C4-2B (cell line): ENCODE results near the gene DDA1.

Source experiments
- ZFX ChIP-seq: fragments of 450-650 bp; IDR thresholded peaks from 2 replicates; pipeline ENCODE4 v1.6.1; 2017
- TF ChIP-seq, protein P1 (sequence below): fragments of 450-650 bp; conservative IDR thresholded peaks from 2 replicates; pipeline ENCODE4 v1.5.1; 2017; ENCODE audit warnings: mild to moderate bottlenecking

DNA sequence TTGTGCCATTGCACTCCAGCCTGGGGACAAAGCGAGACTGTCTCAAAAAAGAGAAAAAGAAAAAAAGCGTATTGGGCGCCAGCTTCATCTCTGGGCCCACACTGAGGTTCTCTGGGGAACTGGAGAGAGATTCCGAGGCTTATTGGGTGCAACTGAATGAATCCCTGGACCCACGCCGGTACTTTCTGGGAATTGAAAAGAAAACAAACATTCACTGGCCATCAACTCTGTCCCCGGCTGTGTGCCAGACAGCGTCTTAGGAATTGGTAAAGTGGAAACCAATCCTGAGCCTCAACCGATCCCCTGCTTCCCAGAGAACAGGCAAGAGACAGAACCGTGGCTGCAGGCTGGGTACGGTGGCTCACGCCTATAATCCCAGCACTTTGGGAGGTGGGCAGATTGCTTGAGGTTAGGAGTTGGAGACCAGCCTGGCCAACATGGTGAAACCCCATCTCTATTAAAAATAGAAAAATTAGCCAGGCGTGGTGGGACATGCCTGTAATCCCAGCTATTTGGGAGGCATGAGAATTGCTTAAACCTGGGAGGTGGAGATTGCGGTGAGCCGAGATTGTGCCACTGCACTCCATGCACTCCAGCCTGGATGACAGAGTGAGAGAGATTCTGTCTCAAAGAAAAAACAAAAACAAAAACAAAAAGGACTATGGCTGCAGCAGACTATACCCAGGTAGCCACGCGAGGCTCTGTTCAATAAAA is 16.7 kb downstream of the DDA1 start:
- TF ChIP-seq, protein P1, sequence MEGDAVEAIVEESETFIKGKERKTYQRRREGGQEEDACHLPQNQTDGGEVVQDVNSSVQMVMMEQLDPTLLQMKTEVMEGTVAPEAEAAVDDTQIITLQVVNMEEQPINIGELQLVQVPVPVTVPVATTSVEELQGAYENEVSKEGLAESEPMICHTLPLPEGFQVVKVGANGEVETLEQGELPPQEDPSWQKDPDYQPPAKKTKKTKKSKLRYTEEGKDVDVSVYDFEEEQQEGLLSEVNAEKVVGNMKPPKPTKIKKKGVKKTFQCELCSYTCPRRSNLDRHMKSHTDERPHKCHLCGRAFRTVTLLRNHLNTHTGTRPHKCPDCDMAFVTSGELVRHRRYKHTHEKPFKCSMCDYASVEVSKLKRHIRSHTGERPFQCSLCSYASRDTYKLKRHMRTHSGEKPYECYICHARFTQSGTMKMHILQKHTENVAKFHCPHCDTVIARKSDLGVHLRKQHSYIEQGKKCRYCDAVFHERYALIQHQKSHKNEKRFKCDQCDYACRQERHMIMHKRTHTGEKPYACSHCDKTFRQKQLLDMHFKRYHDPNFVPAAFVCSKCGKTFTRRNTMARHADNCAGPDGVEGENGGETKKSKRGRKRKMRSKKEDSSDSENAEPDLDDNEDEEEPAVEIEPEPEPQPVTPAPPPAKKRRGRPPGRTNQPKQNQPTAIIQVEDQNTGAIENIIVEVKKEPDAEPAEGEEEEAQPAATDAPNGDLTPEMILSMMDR: no peak
- no peak for TF ChIP-seq ZFX
